ENCODE results near the gene FYCO1. TPM values are rescaled to one million over a fixed set of nuclear protein-coding genes. Genes with fewer than 3 reads are reported as not detected.

Gene FYCO1
- total RNA-seq, 1 experiment from 2014 or later: 5.3 TPM

DNA sequence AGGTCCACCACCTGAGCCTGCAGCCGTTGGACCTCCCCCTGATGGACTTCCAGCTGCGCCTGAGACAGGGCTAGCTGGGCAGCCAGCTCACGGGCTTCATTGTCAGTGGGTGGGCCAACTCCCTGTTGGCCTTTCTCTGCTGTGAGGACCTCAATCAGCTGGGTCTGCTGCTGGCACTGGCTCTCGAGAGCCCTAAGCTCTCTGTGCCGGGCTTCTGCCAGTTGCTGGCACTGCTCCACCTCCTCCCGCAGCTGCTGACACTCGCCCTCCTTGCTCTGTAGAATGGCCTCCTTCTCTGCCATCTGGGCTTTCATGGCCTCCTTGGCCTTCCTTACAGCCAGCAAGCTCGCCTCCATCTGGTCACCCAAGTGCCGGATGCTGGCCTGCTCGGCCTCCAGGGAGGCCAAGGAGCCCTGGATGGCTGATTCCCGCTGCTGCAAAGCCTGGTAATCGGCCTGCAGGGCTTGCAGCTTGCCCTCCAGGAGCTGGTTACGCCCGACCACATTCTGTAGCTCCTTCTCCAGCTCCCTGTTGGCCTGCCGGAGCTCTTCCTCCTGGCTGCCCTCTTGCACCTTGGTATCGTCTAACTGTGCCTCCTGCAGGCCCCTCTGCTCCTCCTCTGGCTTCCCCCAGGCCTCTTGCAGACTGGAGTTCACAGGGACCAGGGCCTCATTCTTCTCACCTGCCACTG is 28.5 kb downstream of the FYCO1 start:
- DNase-seq (ENCODE audit: extremely low read depth, low read depth): no peak

GRCh38 chr3:45966371-45966791 is 29.2 kb downstream of the FYCO1 start:
- no peak for DNase-seq (ENCODE audit: extremely low read depth, low read depth)

GRCh38 chr3:45965653-45966052 is 30.0 kb downstream of the FYCO1 start:
- no peak for DNase-seq (ENCODE audit: extremely low read depth, low read depth)

DNA sequence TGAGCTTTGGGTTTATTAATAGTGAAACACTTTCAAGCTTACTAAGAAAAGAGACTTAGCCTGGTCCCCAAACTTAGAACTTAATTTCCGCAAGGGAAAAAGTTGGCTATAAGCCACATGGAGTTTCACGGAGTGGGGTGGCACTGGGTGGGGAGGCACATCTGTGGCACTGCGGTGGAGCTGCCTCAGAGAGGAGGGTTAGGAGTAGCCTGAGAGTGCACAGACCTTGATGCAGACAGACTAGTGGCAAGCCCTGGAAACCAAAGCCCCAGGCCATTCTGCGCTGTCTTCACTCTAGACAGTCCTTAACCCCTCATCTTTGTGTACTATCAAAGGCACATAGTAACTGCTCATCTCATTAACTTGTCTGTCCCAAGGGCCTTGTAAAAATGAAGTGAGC is 30.4 kb downstream of the FYCO1 start:
- no peak for DNase-seq (ENCODE audit: extremely low read depth, low read depth)

GRCh38 chr3:45964139-45964538 is 31.5 kb downstream of the FYCO1 start:
- no peak for DNase-seq (ENCODE audit: extremely low read depth, low read depth)

DNA sequence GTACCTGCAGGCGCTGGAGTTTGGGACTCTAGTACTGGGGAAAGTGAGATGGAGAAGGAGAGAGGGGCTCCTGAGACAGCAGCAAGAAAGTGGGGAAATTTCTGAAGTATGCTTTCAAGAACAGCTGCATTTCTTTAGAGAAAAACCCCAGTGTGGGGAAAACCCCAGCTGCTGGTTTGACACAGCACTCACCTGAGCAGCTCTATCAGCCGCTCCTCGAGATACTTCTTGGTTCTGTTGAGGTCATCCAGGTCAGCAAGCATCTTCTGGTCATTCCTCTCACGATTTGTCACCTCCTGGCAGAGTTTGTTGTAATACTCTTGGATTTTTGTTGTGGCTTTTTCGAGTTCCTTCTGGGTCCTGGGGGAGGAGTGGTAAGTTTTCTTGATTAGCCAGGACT is 33.6 kb downstream of the FYCO1 start:
- no peak for DNase-seq (ENCODE audit: extremely low read depth, low read depth)

GRCh38 chr3:45960289-45960688 is 35.3 kb downstream of the FYCO1 start:
- no peak for DNase-seq (ENCODE audit: extremely low read depth, low read depth)

GRCh38 chr3:45959201-45959600 is 36.4 kb downstream of the FYCO1 start:
- DNase-seq (ENCODE audit: extremely low read depth, low read depth): no peak

DNA sequence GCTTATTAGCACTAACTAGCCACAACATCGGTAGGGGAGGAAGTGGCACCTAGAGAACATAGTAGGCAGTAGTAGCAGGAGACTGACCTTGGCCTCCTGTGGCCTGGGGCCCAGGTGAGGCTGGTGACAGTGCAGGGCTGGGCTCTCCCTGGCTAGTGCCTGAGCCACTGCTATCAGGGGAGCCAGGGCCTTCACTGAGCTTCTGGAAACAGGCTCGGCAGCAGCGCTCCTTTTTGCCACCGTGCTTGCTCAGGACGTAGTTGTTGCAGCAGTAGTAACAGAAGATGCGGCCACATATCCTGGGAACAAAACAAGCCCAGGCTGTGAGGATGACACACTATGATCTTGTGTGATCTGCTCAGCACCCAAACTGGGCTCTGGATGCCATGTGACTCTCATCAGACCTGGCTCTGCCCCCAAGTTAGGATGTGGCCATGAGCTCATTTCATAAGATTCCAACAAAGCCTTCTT is 37.3 kb downstream of the FYCO1 start:
- DNase-seq (ENCODE audit: extremely low read depth, low read depth): no peak

DNA sequence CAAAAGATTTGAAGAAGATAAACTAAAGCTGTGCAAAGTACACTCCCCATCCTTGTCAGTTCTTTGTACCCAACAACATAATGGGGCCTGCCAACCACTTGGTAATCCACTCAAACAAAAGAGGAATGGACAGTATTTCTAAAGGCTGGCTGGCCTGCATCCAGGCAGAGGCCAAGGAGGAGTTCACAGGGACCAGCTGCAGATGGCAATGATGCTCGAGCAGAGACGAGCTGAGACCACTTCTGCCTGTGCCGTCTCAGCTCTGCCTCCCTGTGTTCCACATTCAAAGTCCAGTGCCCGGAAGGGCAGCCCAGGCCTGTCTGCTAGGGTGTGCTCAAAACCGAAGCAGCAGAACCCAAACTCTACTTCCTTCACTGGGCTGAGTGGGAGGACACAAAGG is 38.0 kb downstream of the FYCO1 start:
- no peak for DNase-seq (ENCODE audit: extremely low read depth, low read depth)

DNA sequence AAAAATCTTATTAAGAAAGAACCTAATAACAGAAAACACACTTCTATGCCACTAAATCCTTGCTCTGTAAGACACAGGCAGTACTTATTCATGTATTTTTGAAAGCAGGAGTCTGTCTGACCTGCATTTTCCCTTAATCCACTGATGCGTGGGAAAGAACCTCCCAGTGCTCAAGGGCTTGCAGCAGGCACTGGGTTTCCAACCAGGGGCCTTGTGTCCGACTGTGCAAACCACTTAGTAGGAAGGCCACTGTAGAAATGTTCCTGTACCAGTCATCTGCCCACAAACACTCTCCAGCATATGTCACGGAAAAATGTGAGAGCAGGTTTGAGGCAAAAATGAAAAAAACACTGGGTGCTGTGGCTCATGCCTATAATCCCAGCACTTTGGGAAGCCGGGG is 39.9 kb downstream of the FYCO1 start:
- no peak for DNase-seq (ENCODE audit: extremely low read depth, low read depth)

GRCh38 chr3:45955017-45955647 is 40.5 kb downstream of the FYCO1 start:
- DNase-seq (ENCODE audit: extremely low read depth, low read depth): no peak

GRCh38 chr3:45954306-45954705 is 41.3 kb downstream of the FYCO1 start:
- no peak for DNase-seq (ENCODE audit: extremely low read depth, low read depth)

GRCh38 chr3:45953536-45953935 is 42.1 kb downstream of the FYCO1 start:
- no peak for DNase-seq (ENCODE audit: extremely low read depth, low read depth)

GRCh38 chr3:45952456-45952855 is 43.2 kb downstream of the FYCO1 start:
- no peak for DNase-seq (ENCODE audit: extremely low read depth, low read depth)

GRCh38 chr3:45951946-45952345 is 43.7 kb downstream of the FYCO1 start:
- DNase-seq (ENCODE audit: extremely low read depth, low read depth): no peak

DNA sequence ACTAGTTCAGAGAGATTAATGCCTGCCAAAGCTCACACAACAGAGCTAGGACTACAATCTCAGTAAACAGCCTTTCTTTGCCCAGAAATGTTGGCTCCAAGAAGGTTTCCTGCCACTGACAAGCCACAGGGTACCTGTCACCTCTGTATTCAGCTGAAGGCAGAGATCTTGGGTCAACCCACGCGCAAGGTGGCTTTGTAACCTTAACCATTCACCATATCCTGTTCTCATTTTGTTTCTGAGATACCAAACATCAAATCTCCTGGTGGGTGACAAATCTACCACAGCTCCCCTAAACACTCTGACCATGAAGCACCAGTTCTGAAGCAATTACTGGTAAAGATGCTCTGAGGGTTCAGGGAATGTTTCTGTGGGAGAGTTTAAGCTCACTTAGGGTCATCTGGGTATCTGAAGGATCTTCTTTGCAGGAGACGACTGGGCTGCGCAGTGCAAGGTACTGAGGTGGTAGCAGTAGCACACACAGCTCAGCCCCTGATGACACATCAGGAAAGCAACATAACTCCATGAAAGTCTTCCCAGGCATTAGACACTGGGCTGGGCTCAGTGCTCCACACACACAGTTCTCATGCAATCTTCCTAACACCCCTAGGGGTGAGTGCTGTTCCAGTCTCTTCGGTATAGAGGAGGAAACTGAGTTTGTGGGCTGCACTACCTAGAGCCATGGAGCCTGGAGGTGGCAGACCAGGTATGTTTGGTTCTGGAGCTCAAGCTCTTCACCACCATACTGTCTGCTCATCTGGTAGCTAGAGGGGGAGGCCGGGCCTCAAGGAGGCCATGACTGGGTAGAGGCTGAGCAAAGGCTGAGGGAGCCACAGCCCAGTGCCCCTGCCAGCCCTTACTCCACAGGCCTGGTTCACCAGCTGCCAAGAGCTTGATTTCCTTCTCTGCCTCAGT is 44.7 kb downstream of the FYCO1 start:
- DNase-seq (ENCODE audit: extremely low read depth, low read depth): no peak

- DNase-seq (ENCODE audit: extremely low read depth, low read depth): no peak
Measured at GRCh38 chr3:45950131-45950530, 45.5 kb downstream of the FYCO1 start.

DNA sequence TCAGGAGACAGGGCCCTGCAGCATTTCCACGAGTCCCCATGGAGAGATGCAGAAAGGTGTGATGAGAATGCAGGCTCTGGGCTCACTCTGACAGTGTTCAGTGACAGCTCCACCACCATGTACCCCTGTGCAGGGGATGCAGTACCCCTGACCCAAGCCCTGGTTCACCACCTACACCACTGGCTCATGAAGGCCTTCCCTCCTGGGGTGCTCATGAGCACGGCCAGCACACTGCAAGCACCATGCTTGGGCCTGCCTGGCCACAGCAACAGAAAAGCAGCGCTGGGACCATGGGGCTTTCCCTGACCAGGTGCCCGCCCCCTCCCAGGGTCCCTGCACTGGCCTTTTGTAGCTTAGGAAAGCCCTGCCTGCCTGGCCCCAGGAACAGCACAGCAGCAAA is 46.2 kb downstream of the FYCO1 start:
- no peak for DNase-seq (ENCODE audit: extremely low read depth, low read depth)

GRCh38 chr3:45948881-45949280 is 46.7 kb downstream of the FYCO1 start:
- DNase-seq (ENCODE audit: extremely low read depth, low read depth): no peak

GRCh38 chr3:45948311-45948781 is 47.3 kb downstream of the FYCO1 start:
- DNase-seq (ENCODE audit: extremely low read depth, low read depth): no peak
